ENCODE data around the gene SSH2. TPM values are rescaled to one million over a fixed set of nuclear protein-coding genes. Genes with fewer than 3 reads are reported as not detected.

The SSH2 gene
- polyA plus RNA-seq, 3 donors, result 31.9 to 66.6 (median 54.0) TPM

DNA sequence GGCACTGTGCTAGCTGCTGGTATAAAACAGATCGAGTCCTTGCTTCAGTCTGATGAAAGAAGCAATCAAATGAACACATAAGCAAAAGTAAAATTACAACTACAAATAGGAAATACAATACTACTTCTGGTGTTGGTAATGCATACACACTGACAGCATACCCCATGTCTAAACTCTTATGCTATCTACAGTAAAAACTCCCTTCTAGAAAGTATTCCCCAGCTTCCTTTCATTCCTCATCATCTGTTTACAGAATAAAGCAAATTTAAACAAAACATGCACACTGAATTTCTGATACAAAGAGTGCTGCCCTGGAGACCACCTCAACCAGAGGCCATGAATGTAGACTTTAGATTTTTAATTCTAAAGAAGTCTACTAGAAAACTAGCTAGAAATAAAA is 109.6 kb downstream of the SSH2 start:
- TF ChIP-seq, protein P1, sequence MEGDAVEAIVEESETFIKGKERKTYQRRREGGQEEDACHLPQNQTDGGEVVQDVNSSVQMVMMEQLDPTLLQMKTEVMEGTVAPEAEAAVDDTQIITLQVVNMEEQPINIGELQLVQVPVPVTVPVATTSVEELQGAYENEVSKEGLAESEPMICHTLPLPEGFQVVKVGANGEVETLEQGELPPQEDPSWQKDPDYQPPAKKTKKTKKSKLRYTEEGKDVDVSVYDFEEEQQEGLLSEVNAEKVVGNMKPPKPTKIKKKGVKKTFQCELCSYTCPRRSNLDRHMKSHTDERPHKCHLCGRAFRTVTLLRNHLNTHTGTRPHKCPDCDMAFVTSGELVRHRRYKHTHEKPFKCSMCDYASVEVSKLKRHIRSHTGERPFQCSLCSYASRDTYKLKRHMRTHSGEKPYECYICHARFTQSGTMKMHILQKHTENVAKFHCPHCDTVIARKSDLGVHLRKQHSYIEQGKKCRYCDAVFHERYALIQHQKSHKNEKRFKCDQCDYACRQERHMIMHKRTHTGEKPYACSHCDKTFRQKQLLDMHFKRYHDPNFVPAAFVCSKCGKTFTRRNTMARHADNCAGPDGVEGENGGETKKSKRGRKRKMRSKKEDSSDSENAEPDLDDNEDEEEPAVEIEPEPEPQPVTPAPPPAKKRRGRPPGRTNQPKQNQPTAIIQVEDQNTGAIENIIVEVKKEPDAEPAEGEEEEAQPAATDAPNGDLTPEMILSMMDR (IDR thresholded peaks at IDR 0.05), result no peak
- no peak overlapping the region for H3K4me3 Mint-ChIP-seq
- peaks cover 0 to 2% (median 0%) of the 10 kb centered on the region in 3 donors for H3K27me3 Mint-ChIP-seq (ENCODE audit: low read depth in 3 of 3)
- Histone ChIP-seq H2AFZ (ENCODE audit: insufficient read depth, low read depth, low read length, poor library complexity, severe bottlenecking) (no peak overlapping the region), H3K27ac (ENCODE audit: low read depth in 1 of 2, low read length in 2 of 2) (no peak overlapping the region), H3K4me1 (ENCODE audit: control insufficient read depth in 1 of 2, insufficient read depth in 2 of 2, low read length in 2 of 2) (no peaks in the 10 kb centered on the region), H3K9me3 (replicated peaks in 1 of 2; ENCODE audit: control insufficient read depth in 1 of 2, insufficient read depth in 1 of 2, low read length in 2 of 2) (no peaks in the 10 kb centered on the region), H3K4me3 (replicated peaks in 1 of 3; ENCODE audit: low read depth in 2 of 3, low read length in 3 of 3) (no peak overlapping the region), H3K79me2 (ENCODE audit: insufficient read depth, low read length) (no peaks in the 10 kb centered on the region), H3K4me2 (replicated peaks; ENCODE audit: extremely low read depth, low read length, poor library complexity, severe bottlenecking) (no peak overlapping the region), H3K36me3 (replicated peaks in 1 of 2; ENCODE audit: control insufficient read depth in 1 of 2, insufficient read depth in 2 of 2, low read length in 2 of 2) (no peaks in the 10 kb centered on the region), H4K20me1 (ENCODE audit: insufficient read depth, low read length) (no peaks in the 10 kb centered on the region), H3K27me3 (ENCODE audit: control insufficient read depth in 2 of 2, insufficient read depth in 2 of 2, low read length in 2 of 2) (no peaks in the 10 kb centered on the region), H3K9ac (ENCODE audit: insufficient read depth, low read length, poor library complexity, severe bottlenecking) (no peak overlapping the region)
- H3K4me1 Mint-ChIP-seq, result no peaks in the 10 kb centered on the region
- peaks cover 0 to 14% of the 10 kb centered on the region in 2 donors for H3K36me3 Mint-ChIP-seq
- no peaks in the 10 kb centered on the region for H3K9me3 Mint-ChIP-seq
- H3K27ac Mint-ChIP-seq, result no peak overlapping the region
- intact Hi-C loops (cut with micrococcal nuclease), result no loop called here
- no peak for DNase-seq
- WGBS (ENCODE audit: insufficient coverage), result no CpG with 5 or more reads among the region's 1 CpG

- H3K4me1 Mint-ChIP-seq, result peaks cover 16% of the 10 kb centered on the region
- 3% methylated on average over 6 of the region's 14 CpGs for WGBS (ENCODE audit: insufficient coverage)
- peak overlapping the region; percentile 79 to 90 (median 85) for H3K27ac Mint-ChIP-seq
- H3K4me3 ChIP-seq (replicated peaks in 1 of 3; ENCODE audit: low read depth in 2 of 3, low read length in 3 of 3), result peak overlapping the region; percentile 45 to 75 (median 48)
- H2AFZ ChIP-seq (ENCODE audit: insufficient read depth, low read depth, low read length, poor library complexity, severe bottlenecking), result peak overlapping the region; percentile 59
- H3K36me3 ChIP-seq (replicated peaks in 1 of 2; ENCODE audit: control insufficient read depth in 1 of 2, insufficient read depth in 2 of 2, low read length in 2 of 2), result no peaks in the 10 kb centered on the region
- no peaks in the 10 kb centered on the region for H4K20me1 ChIP-seq (ENCODE audit: insufficient read depth, low read length)
- intact Hi-C loops (cut with micrococcal nuclease), result loop anchor here (1.0 to 10.0 kb wide), 5 partner anchors 124 to 285 kb away; partner anchors contain the start of gene SSH2 (in 1 of the 2)
- H3K27me3 ChIP-seq (ENCODE audit: control insufficient read depth in 2 of 2, insufficient read depth in 2 of 2, low read length in 2 of 2), result no peaks in the 10 kb centered on the region
- peak overlapping the region; percentile 16 to 78 for H3K27ac ChIP-seq (ENCODE audit: low read depth in 1 of 2, low read length in 2 of 2)
- peaks cover 0 to 2% (median 0%) of the 10 kb centered on the region in 3 donors for H3K27me3 Mint-ChIP-seq (ENCODE audit: low read depth in 3 of 3)
- H3K9ac ChIP-seq (ENCODE audit: insufficient read depth, low read length, poor library complexity, severe bottlenecking), result peak overlapping the region; percentile 53
- H3K4me1 ChIP-seq (ENCODE audit: control insufficient read depth in 1 of 2, insufficient read depth in 2 of 2, low read length in 2 of 2), result peaks cover 6 to 12% of the 10 kb centered on the region in 2 donors
- peak overlapping the region; percentile 75 to 89 for H3K4me3 Mint-ChIP-seq
- peak overlapping the region; percentile 69 for H3K4me2 ChIP-seq (replicated peaks; ENCODE audit: extremely low read depth, low read length, poor library complexity, severe bottlenecking)
- peaks cover 8% of the 10 kb centered on the region for H3K79me2 ChIP-seq (ENCODE audit: insufficient read depth, low read length)
- DNase-seq, result peak; percentile 57 to 75 (median 66)
- H3K9me3 Mint-ChIP-seq, result no peaks in the 10 kb centered on the region
- no peaks in the 10 kb centered on the region for H3K9me3 ChIP-seq (replicated peaks in 1 of 2; ENCODE audit: control insufficient read depth in 1 of 2, insufficient read depth in 1 of 2, low read length in 2 of 2)
- no peaks in the 10 kb centered on the region for H3K36me3 Mint-ChIP-seq
- TF ChIP-seq, protein P1 (IDR thresholded peaks at IDR 0.05), result peak; percentile 94
Measured at GRCh38 chr17:29807520-29808361, 122.3 kb downstream of the SSH2 start.
